WERI-Rb-1 (cell line): ENCODE measurements around the gene TBC1D5.
"Not testable (repeated sequence)": the region's sequence is repeated elsewhere in the genome, so short reads cannot be mapped to it uniquely, and the experiment has no call there.

Experiments used
- DNase-seq: peaks from one replicate; pipeline ENCODE4 v3.0.0-alpha.2; 2020
- H3K27ac ChIP-seq: fragments of 250-450 bp; sonication (Bioruptor Pico); 2 replicates; pipeline ENCODE4 v1.5.1; 2020; ENCODE audit warnings: mild to moderate bottlenecking, moderate library complexity
- H3K27me3 ChIP-seq: fragments of 250-450 bp; sonication (Bioruptor Pico); 2 replicates; pipeline ENCODE4 v1.5.1; 2021; ENCODE audit warnings: mild to moderate bottlenecking, low read depth, moderate library complexity; ENCODE audit not compliant: insufficient read depth, severe bottlenecking
- H3K36me3 ChIP-seq: fragments of 250-450 bp; sonication (Bioruptor Pico); 2 replicates; pipeline ENCODE4 v1.5.1; 2020; ENCODE audit warnings: mild to moderate bottlenecking, moderate library complexity
- H3K4me3 ChIP-seq: 2 replicates; pipeline ENCODE4 v1.5.1; 2011; ENCODE audit warnings: low read depth, mild to moderate bottlenecking, control low read depth, low read length
- H3K9me3 ChIP-seq: fragments of 250-450 bp; sonication (Bioruptor Pico); 2 replicates; pipeline ENCODE4 v1.5.1; 2021; ENCODE audit warnings: mild to moderate bottlenecking, moderate library complexity; ENCODE audit not compliant: severe bottlenecking
- TF ChIP-seq, protein P1 (sequence below): IDR thresholded peaks from 2 replicates; pipeline ENCODE4 v1.5.1; 2011; ENCODE audit warnings: low read depth, mild to moderate bottlenecking, control low read depth, inconsistent platforms, low read length

The TBC1D5 gene, protein sequence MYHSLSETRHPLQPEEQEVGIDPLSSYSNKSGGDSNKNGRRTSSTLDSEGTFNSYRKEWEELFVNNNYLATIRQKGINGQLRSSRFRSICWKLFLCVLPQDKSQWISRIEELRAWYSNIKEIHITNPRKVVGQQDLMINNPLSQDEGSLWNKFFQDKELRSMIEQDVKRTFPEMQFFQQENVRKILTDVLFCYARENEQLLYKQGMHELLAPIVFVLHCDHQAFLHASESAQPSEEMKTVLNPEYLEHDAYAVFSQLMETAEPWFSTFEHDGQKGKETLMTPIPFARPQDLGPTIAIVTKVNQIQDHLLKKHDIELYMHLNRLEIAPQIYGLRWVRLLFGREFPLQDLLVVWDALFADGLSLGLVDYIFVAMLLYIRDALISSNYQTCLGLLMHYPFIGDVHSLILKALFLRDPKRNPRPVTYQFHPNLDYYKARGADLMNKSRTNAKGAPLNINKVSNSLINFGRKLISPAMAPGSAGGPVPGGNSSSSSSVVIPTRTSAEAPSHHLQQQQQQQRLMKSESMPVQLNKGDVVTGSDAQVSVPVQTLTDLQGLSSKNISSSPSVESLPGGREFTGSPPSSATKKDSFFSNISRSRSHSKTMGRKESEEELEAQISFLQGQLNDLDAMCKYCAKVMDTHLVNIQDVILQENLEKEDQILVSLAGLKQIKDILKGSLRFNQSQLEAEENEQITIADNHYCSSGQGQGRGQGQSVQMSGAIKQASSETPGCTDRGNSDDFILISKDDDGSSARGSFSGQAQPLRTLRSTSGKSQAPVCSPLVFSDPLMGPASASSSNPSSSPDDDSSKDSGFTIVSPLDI

DNA sequence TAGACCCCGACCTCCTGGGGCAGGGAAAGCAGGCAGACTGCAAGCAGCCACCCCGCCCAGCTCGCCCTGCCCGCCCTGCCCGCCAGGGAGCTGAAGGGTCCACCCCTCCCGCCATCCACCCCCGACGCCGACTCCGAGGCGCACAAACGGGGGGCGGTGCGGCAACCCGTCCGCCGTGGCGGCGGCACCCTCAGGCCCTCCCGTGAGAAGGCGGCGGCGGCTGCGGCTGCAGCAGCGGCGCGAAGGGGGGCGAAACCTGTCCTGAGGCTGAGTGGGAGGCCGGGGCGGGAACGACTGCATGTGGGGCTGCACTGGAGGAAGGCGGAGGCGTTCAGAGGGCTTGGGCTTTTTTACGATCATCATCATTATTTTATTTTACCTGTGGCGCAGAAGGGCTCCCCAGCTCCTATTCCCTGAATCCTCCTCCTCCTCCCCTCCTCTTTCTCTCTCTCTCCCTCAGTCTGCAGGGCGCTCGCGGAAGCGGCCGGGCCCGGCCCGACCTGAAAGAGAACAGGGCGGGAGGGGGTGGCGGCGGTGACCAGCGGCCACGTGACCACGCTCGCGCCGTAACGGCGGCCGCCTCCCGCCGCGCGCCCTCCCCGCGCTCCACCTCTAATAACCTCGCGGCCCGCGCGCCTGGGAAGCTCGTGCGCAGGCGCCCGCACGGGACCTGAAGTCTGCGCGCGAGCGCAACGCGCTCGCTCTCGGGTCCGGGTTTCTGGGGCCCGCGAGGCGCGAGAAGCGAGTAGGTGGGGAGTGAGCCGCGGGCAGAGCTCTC, at the start of gene TBC1D5:
TSS of gene TBC1D5 (minus strand) at position 530 of the 778 bp plus-strand sequence. CDS start 234,061 bp downstream, outside the sequence.
- no peaks in the 10 kb centered on the region for H3K27me3 ChIP-seq
- no peaks in the 10 kb centered on the region for H3K9me3 ChIP-seq
- TF ChIP-seq, protein P1, sequence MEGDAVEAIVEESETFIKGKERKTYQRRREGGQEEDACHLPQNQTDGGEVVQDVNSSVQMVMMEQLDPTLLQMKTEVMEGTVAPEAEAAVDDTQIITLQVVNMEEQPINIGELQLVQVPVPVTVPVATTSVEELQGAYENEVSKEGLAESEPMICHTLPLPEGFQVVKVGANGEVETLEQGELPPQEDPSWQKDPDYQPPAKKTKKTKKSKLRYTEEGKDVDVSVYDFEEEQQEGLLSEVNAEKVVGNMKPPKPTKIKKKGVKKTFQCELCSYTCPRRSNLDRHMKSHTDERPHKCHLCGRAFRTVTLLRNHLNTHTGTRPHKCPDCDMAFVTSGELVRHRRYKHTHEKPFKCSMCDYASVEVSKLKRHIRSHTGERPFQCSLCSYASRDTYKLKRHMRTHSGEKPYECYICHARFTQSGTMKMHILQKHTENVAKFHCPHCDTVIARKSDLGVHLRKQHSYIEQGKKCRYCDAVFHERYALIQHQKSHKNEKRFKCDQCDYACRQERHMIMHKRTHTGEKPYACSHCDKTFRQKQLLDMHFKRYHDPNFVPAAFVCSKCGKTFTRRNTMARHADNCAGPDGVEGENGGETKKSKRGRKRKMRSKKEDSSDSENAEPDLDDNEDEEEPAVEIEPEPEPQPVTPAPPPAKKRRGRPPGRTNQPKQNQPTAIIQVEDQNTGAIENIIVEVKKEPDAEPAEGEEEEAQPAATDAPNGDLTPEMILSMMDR, result no peak
- peaks cover 3% of the 10 kb centered on the region; the same call in 1 of the 2 replicates for H3K36me3 ChIP-seq
- peak within 1 kb of the TSS; percentile 90 for H3K4me3 ChIP-seq
- peak within 1 kb of the TSS; percentile 100 for H3K27ac ChIP-seq
- peak; percentile 97 for DNase-seq

DNA sequence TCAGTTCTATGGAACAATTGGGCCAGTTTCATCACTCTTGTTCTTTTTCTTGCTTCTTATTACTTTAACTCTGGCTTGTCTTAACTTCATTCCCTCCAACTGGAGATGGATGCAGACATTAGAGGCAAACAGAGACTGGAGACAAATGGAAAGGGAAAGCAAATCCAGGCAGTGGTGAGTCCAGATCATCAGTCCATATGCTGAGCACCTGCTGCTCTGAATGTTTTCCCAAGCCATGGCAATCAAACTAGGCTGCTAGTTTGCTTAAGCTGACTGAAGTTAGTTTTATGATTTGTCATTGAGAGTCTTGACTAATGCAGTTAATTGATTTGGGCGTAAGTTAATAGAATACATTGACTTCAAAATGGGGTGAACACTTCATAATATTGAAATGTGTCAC, 41.0 kb upstream of the TBC1D5 start:
- H3K27me3 ChIP-seq, result no peaks in the 10 kb centered on the region
- no peak overlapping the region for H3K4me3 ChIP-seq
- no peak overlapping the region for H3K27ac ChIP-seq
- H3K36me3 ChIP-seq, result no peaks in the 10 kb centered on the region
- H3K9me3 ChIP-seq, result no peaks in the 10 kb centered on the region
- no peak for DNase-seq
- TF ChIP-seq, protein P1, result no peak

DNA sequence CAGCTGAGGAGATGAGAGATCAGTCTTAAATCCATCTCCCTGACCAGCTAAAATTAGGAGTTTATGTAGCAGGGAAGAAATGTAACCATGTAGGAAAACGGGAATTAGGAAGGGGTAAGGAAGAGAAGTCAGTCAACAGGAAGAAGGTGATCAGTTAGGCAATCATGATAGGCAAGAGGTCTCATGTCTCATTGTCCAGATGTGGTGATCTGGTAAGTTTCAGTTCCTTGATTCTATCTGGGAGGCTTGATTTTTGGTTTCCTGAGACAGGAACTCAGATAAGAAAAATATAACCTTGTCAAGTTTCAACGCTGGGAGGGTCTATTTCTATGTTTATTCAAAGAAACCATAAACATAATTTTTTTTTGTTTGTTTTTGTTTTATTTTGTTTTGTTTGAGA, 40.3 kb upstream of the TBC1D5 start:
- Histone ChIP-seq H3K27ac (no peak overlapping the region), H3K4me3 (no peak overlapping the region), H3K9me3 (no peaks in the 10 kb centered on the region), H3K36me3 (no peaks in the 10 kb centered on the region), H3K27me3 (no peaks in the 10 kb centered on the region)
- DNase-seq, result no peak
- TF ChIP-seq, protein P1, result no peak

DNA sequence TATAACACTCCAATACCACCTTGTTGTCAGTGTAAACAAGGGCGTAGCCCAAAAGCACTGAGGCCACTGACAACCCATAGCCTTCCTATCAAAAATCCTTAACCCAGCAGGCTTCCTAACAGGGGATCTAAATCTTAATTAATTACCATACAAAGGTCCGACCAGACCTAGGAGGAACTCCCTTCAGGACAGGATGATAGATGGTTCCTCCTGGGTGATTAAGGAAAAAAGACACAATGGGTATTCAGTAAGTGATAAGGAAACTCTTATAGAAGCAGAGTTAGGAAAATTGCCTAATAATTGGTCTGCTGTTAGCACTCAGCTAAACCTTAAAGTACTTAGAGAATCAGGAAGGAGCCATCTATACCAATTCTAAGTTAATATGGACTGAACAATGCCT, 37.9 kb upstream of the TBC1D5 start:
- H3K27ac ChIP-seq, DNase-seq, H3K4me3 ChIP-seq, H3K27me3 ChIP-seq, H3K9me3 ChIP-seq, H3K36me3 ChIP-seq: not testable (repeated sequence)

DNA sequence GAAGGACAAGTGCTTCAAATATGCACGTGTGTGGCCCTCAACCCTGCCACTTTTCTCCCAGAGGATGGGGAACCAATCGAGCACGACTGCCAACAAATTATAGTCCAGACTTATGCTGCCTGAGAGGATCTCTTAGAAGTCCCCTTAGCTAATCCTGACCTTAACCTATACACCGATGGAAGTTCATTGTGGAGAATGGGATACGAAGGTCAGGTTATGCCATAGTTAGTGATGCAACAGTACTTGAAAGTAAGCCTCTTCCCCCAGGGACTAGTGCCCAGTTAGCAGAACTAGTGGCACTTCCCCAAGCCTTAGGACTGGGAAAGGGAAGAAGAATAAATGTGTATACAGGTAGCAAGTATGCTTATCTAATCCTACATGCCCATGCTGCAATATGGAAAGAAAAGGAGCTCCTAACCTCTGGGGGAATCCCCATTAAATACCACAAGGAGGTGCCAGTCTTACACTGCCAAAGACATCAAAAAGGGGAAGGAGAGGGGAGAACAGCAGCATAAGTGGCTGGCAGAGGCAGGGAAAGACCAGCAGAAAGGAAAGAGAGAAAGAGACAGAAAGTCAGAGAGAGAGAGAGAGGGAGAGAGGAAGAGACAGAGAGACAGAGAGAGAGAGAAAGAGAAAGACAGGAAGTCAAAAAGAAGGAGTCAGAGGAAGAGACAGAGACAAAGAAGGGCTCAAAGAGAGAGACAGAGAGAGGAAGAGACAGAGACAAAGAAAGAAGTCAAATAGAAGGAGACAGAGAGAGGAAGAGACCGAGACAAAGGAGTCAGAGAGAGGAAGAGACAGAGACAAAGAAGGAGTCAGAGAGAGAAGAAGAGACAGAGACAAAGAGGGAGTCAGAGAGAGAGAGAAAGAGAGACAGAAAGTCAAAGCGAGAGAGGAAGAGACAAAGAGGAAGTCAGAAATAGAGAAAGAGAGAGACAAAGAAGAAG, 37.1 kb upstream of the TBC1D5 start:
- H3K27ac ChIP-seq, H3K27me3 ChIP-seq, H3K4me3 ChIP-seq, H3K36me3 ChIP-seq, DNase-seq, H3K9me3 ChIP-seq: not testable (repeated sequence)

DNA sequence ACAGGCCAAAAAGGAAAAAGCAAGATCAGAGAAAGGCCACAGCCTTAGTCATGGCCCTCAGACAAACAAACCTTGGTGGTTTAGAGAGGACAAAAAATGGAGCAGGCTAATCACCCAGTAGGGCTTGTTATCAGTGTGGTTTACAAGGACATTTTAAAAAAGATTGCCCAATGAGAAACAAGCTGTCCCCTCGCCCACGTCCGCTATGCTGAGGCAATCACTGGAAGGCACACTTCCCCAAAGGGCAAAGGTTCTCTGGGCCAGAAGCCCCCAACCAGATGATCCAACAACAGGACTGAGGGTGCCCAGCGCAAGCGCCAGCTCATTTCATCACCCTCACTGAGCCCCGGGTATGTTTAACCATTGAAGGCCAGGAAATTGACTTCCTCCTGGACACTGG, 34.9 kb upstream of the TBC1D5 start:
- DNase-seq, H3K9me3 ChIP-seq, H3K36me3 ChIP-seq, H3K4me3 ChIP-seq, H3K27ac ChIP-seq, H3K27me3 ChIP-seq: not testable (repeated sequence)
